Measurements from ENCODE around the gene DUS1L. TPM values are rescaled to one million over a fixed set of nuclear protein-coding genes. Genes with fewer than 3 reads are reported as not detected.

The DUS1L gene
- total and polyA plus RNA-seq, 2 donors (not counting 1 experiment from before 2014, with no cell fraction given): 109 to 241 TPM

- H3K27me3 ChIP-seq (replicated peaks in 1 of 4; ENCODE audit: control extremely low read depth in 1 of 4, control insufficient read depth in 3 of 4, insufficient read depth in 4 of 4, low read length in 3 of 4): no peaks in the 10 kb centered on the region
- H3K79me2 ChIP-seq (ENCODE audit: control insufficient read depth, insufficient read depth, low read length): peaks cover 35% of the 10 kb centered on the region
- Mint-ChIP-seq H3K9me3 (ENCODE audit: insufficient read depth) (no peaks in the 10 kb centered on the region), H3K4me1 (peaks cover 9% of the 10 kb centered on the region), H3K27me3 (no peaks in the 10 kb centered on the region), H3K27ac (peak overlapping the region; percentile 75), H3K4me3 (peak overlapping the region; percentile 76)
- H3K36me3 ChIP-seq (replicated peaks in 1 of 2; ENCODE audit: control extremely low read depth in 1 of 2, control insufficient read depth in 1 of 2, extremely low read depth in 1 of 2, insufficient read depth in 2 of 2, low read length in 1 of 2): peaks cover 0 to 30% of the 10 kb centered on the region in 2 experiments
- no peak for DNase-seq
- TF ChIP-seq EZH2 (IDR thresholded peaks at IDR 0.05; ENCODE audit: borderline replicate concordance, insufficient read depth, low read depth, low read length, poor library complexity, severe bottlenecking): no peak
- TF ChIP-seq, protein P1, sequence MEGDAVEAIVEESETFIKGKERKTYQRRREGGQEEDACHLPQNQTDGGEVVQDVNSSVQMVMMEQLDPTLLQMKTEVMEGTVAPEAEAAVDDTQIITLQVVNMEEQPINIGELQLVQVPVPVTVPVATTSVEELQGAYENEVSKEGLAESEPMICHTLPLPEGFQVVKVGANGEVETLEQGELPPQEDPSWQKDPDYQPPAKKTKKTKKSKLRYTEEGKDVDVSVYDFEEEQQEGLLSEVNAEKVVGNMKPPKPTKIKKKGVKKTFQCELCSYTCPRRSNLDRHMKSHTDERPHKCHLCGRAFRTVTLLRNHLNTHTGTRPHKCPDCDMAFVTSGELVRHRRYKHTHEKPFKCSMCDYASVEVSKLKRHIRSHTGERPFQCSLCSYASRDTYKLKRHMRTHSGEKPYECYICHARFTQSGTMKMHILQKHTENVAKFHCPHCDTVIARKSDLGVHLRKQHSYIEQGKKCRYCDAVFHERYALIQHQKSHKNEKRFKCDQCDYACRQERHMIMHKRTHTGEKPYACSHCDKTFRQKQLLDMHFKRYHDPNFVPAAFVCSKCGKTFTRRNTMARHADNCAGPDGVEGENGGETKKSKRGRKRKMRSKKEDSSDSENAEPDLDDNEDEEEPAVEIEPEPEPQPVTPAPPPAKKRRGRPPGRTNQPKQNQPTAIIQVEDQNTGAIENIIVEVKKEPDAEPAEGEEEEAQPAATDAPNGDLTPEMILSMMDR (IDR thresholded peaks at IDR 0.05): no peak
- ChIA-PET CTCF (no interaction called here), POLR2A (no interaction called here)
- no peaks in the 10 kb centered on the region for H3K9me3 ChIP-seq (ENCODE audit: control extremely low read depth in 1 of 3, control insufficient read depth in 2 of 3, insufficient read depth in 1 of 3, low read length in 2 of 3)
- H3K27ac ChIP-seq (ENCODE audit: low read length in 2 of 2): peak overlapping the region in 1 of 2 donors; percentile 89
- H3K4me1 ChIP-seq (ENCODE audit: control insufficient read depth in 2 of 2, insufficient read depth in 2 of 2, low read length in 2 of 2): peaks cover 16 to 28% of the 10 kb centered on the region in 2 donors
- H4K20me1 ChIP-seq (ENCODE audit: control insufficient read depth, insufficient read depth, low read length, poor library complexity, severe bottlenecking): peaks cover 15% of the 10 kb centered on the region
- 75% methylated on average over 7 of the region's 8 CpGs for WGBS (ENCODE audit: insufficient coverage)
- peak overlapping the region; percentile 99 for H3K4me2 ChIP-seq (replicated peaks; ENCODE audit: low read depth, low read length, poor library complexity, severe bottlenecking)
- ATAC-seq (ENCODE audit: low read depth): no peak
- H3K9ac ChIP-seq (ENCODE audit: low read length): peak overlapping the region; percentile 70
- intact Hi-C loops (cut with micrococcal nuclease): loop anchor here (5.0 to 10.0 kb wide), 2 partner anchors 118 to 956 kb away; partner anchors contain the start of gene CCDC57
- H3K4me3 ChIP-seq (ENCODE audit: control extremely low read depth in 1 of 5, extremely low read depth in 1 of 5, insufficient read depth in 1 of 5, low read depth in 2 of 5, low read length in 4 of 5): peak overlapping the region in 4 of 5 experiments; percentile 25 to 75 (median 57)
- H2AFZ ChIP-seq (ENCODE audit: insufficient read depth, low read depth, low read length, poor library complexity, severe bottlenecking): peak overlapping the region; percentile 82
Measured at GRCh38 chr17:82096709-82097183, 31.1 kb upstream of the DUS1L start.
